ENCODE data around the gene MPHOSPH6.
A peak's percentile ranks its signal among the peaks of the same experiment; 100 is the strongest.

The MPHOSPH6 gene

GRCh38 chr16:82175627-82176026 lies 5.6 kb upstream of the MPHOSPH6 start:
- no peak overlapping the region for H3K27ac ChIP-seq
- no peak for TF ChIP-seq ZFX (IDR thresholded peaks at IDR 0.05)
- TF ChIP-seq CTCF (conservative IDR thresholded peaks at IDR 0.05), result no peak

- H3K27ac ChIP-seq, result no peak overlapping the region
- TF ChIP-seq ZFX (IDR thresholded peaks at IDR 0.05) (no peak), CTCF (conservative IDR thresholded peaks at IDR 0.05) (no peak)
These were observed 2.4 kb downstream of the MPHOSPH6 start for GRCh38 chr16:82167670-82168069.

- no peak overlapping the region for H3K27ac ChIP-seq
- TF ChIP-seq CTCF (conservative IDR thresholded peaks at IDR 0.05) (no peak), ZFX (IDR thresholded peaks at IDR 0.05) (no peak)
These were observed 9.8 kb downstream of the MPHOSPH6 start for GRCh38 chr16:82160226-82160625.

GRCh38 chr16:82157836-82158235 lies 12.2 kb downstream of the MPHOSPH6 start:
- H3K27ac ChIP-seq, result no peak overlapping the region
- TF ChIP-seq CTCF (conservative IDR thresholded peaks at IDR 0.05), result no peak
- no peak for TF ChIP-seq ZFX (IDR thresholded peaks at IDR 0.05)

GRCh38 chr16:82157534-82157812 lies 12.6 kb downstream of the MPHOSPH6 start:
- H3K27ac ChIP-seq, result no peak overlapping the region
- TF ChIP-seq ZFX (IDR thresholded peaks at IDR 0.05) (no peak), CTCF (conservative IDR thresholded peaks at IDR 0.05) (no peak)

GRCh38 chr16:82156761-82157533 lies 13.1 kb downstream of the MPHOSPH6 start:
- TF ChIP-seq CTCF (conservative IDR thresholded peaks at IDR 0.05) (no peak), ZFX (IDR thresholded peaks at IDR 0.05) (no peak)
- H3K27ac ChIP-seq, result no peak overlapping the region

GRCh38 chr16:82152641-82153112 lies 17.3 kb downstream of the MPHOSPH6 start:
- peak overlapping the region; percentile 91 for H3K27ac ChIP-seq

More at GRCh38 chr16:82152641-82153112, 17.3 kb downstream of the MPHOSPH6 start:
- TF ChIP-seq CTCF (conservative IDR thresholded peaks at IDR 0.05) (no peak), ZFX (IDR thresholded peaks at IDR 0.05) (no peak)

Data from C4-2B (cell line).